ENCODE measurements around the gene FXYD4.

DNA sequence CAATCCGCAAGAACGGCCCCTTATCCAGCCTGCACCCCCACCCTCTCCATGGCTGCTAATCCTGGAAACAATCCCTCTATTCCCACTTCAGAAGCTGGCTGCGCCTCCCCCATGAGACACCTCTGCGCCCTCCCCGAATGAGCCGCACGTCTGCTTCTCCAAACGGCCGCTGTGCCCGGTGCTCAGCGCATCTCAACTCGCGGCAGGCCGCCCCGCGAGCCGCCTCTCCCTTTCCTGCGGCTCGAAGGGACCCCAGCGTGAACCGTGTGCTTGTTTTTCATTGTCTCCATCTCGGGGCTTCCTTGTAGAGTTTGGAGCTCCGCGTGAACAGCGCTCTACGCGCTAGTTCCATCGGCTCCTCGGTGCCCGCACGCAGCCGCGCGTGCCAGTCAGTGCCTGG, 20.8 kb upstream of the FXYD4 start:
- TF ChIP-seq EZH2 (IDR thresholded peaks at IDR 0.05; ENCODE audit: low read length, unreplicated experiment) (no peak), EZH2phosphoT487 (IDR thresholded peaks at IDR 0.05; ENCODE audit: borderline replicate concordance, low read length) (no peak)
- TF ChIP-seq, protein P1, sequence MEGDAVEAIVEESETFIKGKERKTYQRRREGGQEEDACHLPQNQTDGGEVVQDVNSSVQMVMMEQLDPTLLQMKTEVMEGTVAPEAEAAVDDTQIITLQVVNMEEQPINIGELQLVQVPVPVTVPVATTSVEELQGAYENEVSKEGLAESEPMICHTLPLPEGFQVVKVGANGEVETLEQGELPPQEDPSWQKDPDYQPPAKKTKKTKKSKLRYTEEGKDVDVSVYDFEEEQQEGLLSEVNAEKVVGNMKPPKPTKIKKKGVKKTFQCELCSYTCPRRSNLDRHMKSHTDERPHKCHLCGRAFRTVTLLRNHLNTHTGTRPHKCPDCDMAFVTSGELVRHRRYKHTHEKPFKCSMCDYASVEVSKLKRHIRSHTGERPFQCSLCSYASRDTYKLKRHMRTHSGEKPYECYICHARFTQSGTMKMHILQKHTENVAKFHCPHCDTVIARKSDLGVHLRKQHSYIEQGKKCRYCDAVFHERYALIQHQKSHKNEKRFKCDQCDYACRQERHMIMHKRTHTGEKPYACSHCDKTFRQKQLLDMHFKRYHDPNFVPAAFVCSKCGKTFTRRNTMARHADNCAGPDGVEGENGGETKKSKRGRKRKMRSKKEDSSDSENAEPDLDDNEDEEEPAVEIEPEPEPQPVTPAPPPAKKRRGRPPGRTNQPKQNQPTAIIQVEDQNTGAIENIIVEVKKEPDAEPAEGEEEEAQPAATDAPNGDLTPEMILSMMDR (conservative IDR thresholded peaks at IDR 0.05; ENCODE audit: low read depth, low read length): no peak
